ENCODE results near the gene RUFY1.
A peak's percentile ranks its signal among the peaks of the same experiment; 100 is the strongest.
"Not testable (repeated sequence)": the region's sequence is repeated elsewhere in the genome, so short reads cannot be mapped to it uniquely, and the experiment has no call there.

The RUFY1 gene

DNA sequence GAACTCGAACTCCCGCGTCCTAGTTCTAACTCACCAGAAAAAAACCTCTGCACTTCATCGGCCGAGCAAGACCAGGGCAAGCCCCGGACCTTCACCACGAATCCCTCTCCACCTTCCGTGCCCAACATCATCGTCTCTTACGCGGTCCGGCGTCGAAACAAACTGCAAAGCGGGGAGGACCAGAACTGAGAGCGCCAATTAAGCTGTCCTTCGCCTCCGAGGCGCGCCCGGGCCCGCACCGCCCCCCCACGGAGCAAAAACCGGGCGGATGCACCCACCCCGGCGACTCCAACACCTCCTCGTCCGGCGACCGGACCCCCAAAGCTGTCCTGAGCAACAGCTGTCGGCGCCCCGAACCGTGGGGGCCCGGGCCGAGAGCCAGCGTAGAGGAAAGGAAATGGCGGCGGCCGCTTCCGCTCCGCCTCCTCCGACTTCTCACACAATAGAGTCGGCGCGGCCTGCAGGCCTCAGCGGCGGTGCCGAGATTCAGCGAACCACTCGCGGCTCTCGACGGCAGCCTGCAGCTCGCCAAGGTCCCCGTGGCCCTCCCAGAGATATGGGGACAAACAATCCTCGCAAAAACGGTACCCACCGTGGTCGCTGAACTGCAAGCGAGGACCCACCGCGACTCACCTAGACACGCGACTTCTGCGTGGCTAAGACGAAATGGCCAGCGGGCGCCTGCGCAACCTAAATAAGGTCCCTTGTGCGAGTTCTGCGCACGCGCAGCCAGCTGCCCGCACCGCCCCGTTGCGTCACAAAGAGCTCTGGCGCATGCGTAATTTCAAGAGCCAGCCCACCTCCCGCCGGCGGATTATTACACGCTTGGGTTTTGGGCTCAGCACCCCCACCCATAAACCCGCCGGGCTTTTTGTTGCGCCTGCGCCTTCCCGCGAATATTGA, 72.9 kb downstream of the RUFY1 start, which contains the start of gene HNRNPH1:
TSS of gene HNRNPH1 (minus strand) at position 669 of the 903 bp plus-strand sequence. CDS start at position 131, 538 bp downstream.
- DNase-seq: peak; percentile 95

GRCh38 chr5:179623906-179624741, 73.8 kb downstream of the RUFY1 start:
- DNase-seq: no peak

GRCh38 chr5:179624841-179625271, 74.5 kb downstream of the RUFY1 start:
- no peak for DNase-seq

DNA sequence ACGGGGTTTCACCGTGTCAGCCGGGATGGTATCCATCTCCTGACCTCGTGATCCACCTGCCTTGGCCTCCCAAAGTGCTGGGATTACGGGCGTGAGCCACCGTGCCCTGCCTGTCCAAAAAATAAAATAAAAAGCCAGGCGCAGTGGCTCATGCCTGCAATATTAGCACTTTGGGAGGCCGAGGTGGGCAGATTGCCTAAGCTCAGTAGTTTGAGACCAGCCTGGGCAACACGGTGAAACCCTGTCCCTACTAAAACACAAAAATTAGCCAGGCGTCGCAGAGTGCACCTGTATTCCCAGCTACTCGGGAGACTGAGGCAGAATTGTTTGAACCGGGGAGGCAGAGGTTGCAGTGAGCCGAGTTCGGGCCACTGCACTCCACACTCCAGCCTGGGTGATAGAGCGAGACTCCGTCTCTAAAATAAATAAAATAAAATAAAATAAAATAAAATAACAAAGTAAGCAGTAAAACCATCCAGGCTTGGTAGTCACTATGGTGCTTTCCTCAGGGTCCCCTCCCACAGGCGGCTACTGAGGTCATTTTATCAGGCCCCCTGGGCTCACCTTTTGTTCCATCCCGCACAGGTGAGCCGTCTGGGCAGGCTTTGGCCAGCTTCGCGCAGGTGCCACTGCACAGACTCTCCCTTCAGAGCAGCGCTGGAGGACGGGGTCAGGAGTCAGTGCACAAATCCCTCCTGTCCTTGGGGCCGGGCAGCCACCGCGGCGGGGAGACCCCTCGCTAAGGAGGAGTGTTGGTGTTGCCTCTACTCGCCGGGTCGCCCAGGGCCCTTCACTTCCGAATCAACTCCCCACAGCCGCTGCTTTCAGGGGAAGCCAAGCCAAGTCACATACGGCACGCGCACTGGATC, 83.4 kb downstream of the RUFY1 start:
- not testable (repeated sequence) for DNase-seq

GRCh38 chr5:179634370-179635172, 84.2 kb downstream of the RUFY1 start:
- DNase-seq: not testable (repeated sequence)

GRCh38 chr5:179639296-179639695, 88.9 kb downstream of the RUFY1 start:
- not testable (repeated sequence) for DNase-seq

DNA sequence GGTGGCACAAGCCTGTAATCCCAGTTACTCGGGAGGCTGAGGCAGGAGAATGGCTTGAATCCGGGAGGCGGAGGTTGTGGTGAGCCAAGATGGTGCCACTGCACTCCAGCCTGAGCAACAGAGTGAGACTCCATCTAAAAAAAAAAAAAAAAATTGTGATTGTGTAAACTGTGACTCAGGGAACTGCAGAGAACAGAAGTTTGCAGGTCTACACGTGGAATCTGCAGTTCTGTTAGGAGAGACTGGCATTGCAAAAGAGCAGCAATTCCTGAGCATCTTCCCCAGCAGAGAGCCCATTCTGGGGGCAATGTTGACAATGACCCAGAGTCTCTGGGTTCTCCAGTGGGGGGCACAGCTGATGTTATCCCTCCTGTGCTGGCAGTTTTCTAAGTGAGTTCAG, 91.4 kb downstream of the RUFY1 start:
- not testable (repeated sequence) for DNase-seq

GRCh38 chr5:179642626-179643025, 92.3 kb downstream of the RUFY1 start:
- DNase-seq: not testable (repeated sequence)

GRCh38 chr5:179643141-179643920, 93.0 kb downstream of the RUFY1 start:
- DNase-seq: not testable (repeated sequence)

- DNase-seq: not testable (repeated sequence)
These were observed 94.4 kb downstream of the RUFY1 start for GRCh38 chr5:179644766-179645165.

GRCh38 chr5:179648410-179648809, 98.1 kb downstream of the RUFY1 start:
- DNase-seq: no peak

- DNase-seq: not testable (repeated sequence)
These were observed 98.9 kb downstream of the RUFY1 start for GRCh38 chr5:179649166-179649703.

GRCh38 chr5:179650245-179650644, 99.9 kb downstream of the RUFY1 start:
- not testable (repeated sequence) for DNase-seq

DNA sequence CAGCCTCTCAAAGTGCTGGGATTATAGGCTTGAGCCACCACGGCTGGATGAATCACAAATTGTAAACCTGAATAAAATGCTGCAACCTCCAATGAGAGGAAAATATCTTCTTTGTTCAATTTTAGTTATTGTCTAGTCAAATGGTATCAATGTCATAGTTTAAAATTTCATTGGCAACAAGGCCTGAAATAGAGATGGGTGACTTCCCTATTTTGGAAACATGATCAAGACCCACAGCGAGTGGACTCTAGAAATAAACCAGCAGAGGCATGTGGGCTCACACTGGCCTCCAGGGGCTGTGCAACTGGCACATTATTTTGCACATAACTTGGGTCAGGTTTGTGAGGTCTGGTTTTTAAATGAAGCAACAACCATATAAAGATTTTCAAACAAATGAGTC, 102.8 kb downstream of the RUFY1 start:
- not testable (repeated sequence) for DNase-seq

DNA sequence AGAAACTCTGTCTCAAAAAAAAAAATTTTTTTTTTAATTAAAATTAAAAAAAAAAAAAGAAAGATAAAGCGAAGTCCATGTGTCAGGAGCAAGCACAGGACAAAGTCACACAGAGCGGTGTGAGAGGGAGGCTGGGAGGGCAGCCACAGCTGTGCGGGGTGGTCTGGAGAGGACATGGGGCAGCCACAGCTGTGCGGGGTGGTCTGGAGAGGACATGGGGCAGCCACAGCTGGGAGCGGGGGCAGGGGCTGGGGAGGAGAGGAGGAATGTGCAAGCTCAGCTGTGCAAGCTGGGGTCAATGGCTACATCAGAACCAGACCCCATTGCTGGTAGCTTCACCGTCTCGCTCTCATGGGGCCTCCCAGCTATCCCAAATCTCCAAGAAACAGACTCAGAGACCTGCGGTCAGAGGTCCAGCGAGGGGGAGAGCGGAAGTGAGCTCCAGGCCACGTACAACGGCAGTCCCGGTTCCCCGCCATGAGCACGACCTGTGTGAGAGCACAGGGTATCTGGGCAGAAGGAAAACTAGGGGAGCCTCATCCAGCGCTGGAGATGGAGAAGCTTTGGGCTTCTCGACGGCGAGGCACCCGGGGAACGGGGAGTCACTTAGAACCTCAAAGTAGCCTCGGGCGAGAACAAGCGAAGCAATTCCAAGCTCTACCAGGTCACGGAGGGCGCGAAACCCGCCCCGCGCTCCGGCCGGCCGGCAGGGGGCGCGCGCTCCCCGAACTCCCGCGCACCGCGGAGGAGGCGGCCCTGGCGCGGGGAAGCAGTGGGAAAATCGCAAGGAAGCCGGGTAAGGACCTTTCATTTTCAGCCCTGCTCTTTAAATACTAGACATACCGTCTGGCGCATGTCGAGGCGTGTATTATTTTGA, 107.2 kb downstream of the RUFY1 start:
- not testable (repeated sequence) for DNase-seq

GRCh38 chr5:179658179-179658856, 108.0 kb downstream of the RUFY1 start:
- DNase-seq: not testable (repeated sequence)

Measured in KG1 (cell line).